Measurements from ENCODE around the gene KCNK15.
"Not testable (repeated sequence)": the region's sequence is repeated elsewhere in the genome, so short reads cannot be mapped to it uniquely, and the experiment has no call there.

KCNK15 gene

DNA sequence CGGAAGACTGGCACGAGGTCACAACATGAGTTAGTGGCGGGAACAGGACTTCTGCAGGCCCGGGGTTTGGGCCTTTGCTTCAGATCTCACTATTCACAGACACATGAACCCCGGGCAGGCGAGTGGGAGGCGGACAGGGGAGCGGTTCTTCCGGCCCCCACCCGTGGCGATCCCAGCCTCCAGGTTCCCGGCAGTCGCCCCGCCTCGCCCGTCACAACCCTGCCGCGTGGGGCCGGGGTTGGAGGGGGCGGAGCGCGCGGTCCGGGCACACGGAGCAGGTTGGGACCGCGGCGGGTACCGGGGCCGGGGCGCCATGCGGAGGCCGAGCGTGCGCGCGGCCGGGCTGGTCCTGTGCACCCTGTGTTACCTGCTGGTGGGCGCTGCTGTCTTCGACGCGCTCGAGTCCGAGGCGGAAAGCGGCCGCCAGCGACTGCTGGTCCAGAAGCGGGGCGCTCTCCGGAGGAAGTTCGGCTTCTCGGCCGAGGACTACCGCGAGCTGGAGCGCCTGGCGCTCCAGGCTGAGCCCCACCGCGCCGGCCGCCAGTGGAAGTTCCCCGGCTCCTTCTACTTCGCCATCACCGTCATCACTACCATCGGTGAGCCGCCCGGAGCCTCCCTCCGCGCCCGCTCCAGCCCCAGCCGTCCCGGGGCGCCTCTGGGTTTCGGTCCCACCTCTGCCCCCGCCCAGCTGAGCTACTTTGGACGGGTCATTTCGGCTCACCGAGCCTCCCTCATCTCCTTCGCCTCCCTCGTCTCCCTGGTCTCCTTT is at the start of gene KCNK15:
KCNK15 (plus strand) TSS at position 268 of the 769 bp plus-strand sequence; CDS start at position 314, 46 bp downstream.
- no peak within 1 kb of the TSS for H3K27ac ChIP-seq

DNA sequence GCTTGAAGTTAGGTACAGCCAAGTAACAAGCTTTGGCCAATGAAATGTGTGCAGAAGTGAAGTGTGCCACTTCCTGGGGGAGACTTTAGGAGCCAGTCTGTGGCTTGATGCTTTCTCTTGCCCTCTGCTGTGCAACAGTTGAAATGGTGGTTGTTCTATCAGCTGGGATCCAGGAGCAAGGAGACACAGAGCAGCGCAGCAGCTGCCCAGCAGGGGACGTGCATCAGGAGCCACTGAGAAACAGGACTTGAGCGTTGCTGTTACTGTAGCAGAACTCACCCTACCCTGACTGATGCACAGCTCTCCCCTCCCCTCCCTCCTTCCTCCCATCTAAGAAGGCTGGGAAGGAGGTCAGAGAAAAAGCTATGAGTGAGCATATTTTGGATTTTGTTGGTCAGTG is 49.4 kb upstream of the KCNK15 start:
- no peak overlapping the region for H3K27ac ChIP-seq
- no peak for TF ChIP-seq ZFX (IDR thresholded peaks at IDR 0.05; ENCODE audit: borderline replicate concordance)
- TF ChIP-seq, protein P1, sequence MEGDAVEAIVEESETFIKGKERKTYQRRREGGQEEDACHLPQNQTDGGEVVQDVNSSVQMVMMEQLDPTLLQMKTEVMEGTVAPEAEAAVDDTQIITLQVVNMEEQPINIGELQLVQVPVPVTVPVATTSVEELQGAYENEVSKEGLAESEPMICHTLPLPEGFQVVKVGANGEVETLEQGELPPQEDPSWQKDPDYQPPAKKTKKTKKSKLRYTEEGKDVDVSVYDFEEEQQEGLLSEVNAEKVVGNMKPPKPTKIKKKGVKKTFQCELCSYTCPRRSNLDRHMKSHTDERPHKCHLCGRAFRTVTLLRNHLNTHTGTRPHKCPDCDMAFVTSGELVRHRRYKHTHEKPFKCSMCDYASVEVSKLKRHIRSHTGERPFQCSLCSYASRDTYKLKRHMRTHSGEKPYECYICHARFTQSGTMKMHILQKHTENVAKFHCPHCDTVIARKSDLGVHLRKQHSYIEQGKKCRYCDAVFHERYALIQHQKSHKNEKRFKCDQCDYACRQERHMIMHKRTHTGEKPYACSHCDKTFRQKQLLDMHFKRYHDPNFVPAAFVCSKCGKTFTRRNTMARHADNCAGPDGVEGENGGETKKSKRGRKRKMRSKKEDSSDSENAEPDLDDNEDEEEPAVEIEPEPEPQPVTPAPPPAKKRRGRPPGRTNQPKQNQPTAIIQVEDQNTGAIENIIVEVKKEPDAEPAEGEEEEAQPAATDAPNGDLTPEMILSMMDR (IDR thresholded peaks at IDR 0.05): peak; percentile 9; the same call in 1 of the 2 replicates

More for the DNA sequence above, at the start of gene KCNK15:
- TF ChIP-seq, protein P1 (IDR thresholded peaks at IDR 0.05): no peak
- TF ChIP-seq ZFX (IDR thresholded peaks at IDR 0.05; ENCODE audit: borderline replicate concordance): no peak

DNA sequence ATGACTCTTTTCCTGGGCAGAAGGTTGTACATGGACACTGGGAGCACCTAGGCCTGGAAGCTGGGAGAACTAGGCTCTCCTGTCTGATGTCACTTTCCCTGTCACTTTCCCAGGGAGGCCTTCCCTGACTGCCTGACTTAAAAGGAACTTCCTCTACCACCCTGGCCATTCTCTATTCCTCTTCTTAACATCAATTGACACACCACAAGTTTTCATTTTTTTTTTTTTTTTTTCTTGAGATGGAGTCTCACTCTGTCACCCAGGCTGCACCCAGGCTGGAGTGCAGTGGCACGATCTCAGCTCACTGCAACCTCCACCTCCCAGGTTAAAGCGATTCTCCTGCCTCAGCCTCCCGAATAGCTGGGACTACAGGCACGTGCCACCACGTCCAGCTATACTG is 48.6 kb upstream of the KCNK15 start:
- H3K27ac ChIP-seq: not testable (repeated sequence)

DNA sequence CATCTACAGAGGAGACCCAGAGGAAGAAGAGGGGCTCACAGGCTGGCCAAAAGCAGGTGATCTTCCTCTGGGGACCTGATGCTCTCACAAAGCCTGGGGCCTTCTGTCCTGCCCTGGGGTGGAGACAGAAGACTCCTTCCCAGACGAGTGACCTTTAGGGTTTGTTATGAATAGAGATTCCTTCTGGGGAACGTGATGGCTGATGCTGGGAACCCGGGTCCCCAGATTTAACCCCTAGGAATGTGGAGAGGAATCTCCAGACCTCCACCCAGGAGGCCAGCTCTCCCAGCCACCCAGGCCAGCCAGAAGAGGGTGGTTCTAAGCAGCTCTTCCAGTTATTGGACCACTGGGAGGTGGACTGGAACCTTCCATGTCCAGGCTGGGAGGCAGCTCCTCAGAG is 47.3 kb upstream of the KCNK15 start:
- H3K27ac ChIP-seq: no peak overlapping the region
- TF ChIP-seq ZFX (IDR thresholded peaks at IDR 0.05; ENCODE audit: borderline replicate concordance): no peak
- TF ChIP-seq, protein P1 (IDR thresholded peaks at IDR 0.05): no peak

DNA sequence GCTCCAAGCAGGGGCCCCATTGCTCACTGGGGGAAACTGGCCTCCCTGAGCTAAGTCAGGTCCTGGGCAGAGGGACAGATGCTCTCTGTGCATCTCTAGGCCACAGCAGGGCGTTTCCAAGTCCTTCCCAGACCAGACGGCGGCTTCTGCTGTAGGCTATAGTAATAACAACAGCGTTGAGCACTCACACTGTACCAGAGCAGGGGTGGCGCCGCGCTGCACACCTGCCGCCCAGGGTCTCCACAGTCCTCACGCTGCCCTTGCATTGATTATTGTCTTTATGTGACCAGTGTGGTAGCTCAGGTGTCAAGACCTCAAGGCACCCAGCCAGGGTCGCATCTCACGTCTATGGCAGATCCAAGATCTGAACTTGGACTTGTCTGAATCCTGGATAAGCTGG is 45.4 kb upstream of the KCNK15 start:
- TF ChIP-seq, protein P1 (IDR thresholded peaks at IDR 0.05): no peak
- TF ChIP-seq ZFX (IDR thresholded peaks at IDR 0.05; ENCODE audit: borderline replicate concordance): no peak

DNA sequence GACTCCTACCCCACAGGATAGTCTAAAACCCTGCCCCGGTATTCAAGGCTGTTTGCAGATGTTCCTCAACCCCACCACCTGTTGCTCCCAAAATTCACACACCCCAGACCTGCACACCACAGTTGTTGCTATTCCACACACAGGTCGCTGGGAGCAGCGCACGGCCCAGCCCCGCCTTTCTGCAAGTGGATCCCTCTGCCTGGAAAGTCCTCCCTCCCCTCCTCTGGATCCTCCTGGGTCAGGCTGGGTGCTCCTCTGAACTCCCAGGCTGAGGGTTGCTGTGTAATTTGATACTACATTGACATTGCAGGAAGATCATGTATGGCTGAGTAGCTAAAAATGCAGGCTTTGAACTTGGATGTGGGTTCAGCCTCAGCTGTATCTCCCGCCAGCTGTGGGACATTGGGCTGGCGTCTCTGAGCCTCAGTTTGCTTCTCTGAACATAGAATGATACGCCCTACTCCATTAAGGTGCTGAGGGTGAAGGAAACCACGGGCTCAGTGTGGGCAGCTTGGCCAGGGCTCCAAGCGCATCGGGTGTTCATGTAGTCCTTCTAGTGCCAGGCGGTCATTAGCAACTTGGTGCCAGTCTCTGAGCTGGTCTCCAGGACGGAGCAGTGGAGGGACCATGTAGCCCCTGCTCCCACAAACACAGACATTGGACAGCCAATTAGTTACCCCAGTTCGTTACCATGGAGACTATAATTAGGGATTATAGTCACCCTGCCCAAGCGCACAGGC is 44.4 kb upstream of the KCNK15 start:
- no peak for TF ChIP-seq ZFX (IDR thresholded peaks at IDR 0.05; ENCODE audit: borderline replicate concordance)
- TF ChIP-seq, protein P1 (IDR thresholded peaks at IDR 0.05): peak; percentile 4; the same call in 1 of the 2 replicates
- no peak overlapping the region for H3K27ac ChIP-seq

More for the DNA sequence above, 45.4 kb upstream of the KCNK15 start:
- no peak overlapping the region for H3K27ac ChIP-seq

DNA sequence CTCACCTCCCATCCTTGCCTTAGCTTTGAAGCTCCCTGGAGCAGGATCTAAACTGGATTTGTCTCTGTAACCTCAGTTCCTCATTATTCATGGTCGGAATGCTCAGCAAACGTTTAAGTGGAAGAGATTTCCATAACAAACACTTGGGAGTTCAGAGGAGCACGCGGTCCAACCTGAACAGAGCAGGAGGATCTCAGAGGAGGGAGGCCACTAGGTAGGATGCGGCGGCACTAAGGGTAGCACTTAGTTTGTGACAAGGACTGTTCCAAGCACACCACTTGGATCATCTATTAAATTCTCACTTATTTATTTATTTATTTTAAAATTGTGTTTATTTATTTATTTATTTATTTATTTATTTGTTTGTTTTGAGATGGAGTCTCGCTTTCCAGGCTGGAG is 43.8 kb upstream of the KCNK15 start:
- H3K27ac ChIP-seq: no peak overlapping the region

More for the DNA sequence above, 43.8 kb upstream of the KCNK15 start:
- TF ChIP-seq ZFX (IDR thresholded peaks at IDR 0.05; ENCODE audit: borderline replicate concordance): no peak
- TF ChIP-seq, protein P1 (IDR thresholded peaks at IDR 0.05): no peak
